ENCODE data around the gene GPER1. TPM values are rescaled to one million over a fixed set of nuclear protein-coding genes. Genes with fewer than 3 reads are reported as not detected.

Gene GPER1
- 1 to 10 TPM; 4.2 to 8.9 (median 6.0) TPM for total RNA-seq

GRCh38 chr7:1087952-1088920 lies at the start of gene GPER1:
Gene GPER1 (plus strand): TSS chr7:1088113. CDS start chr7:1091729, 3,616 bp downstream.
- no peak for TF ChIP-seq CTCF (IDR thresholded peaks at IDR 0.05; ENCODE audit: low read depth)

GRCh38 chr7:1040790-1041189 lies 47.1 kb upstream of the GPER1 start:
- no peak for TF ChIP-seq CTCF (IDR thresholded peaks at IDR 0.05; ENCODE audit: low read depth)

- no peak for TF ChIP-seq CTCF (IDR thresholded peaks at IDR 0.05; ENCODE audit: low read depth)
These were observed 46.1 kb upstream of the GPER1 start for GRCh38 chr7:1041551-1042491.

GRCh38 chr7:1042492-1042833 lies 45.5 kb upstream of the GPER1 start:
- TF ChIP-seq CTCF (IDR thresholded peaks at IDR 0.05; ENCODE audit: low read depth) = no peak

GRCh38 chr7:1043552-1044188 lies 44.2 kb upstream of the GPER1 start:
- TF ChIP-seq CTCF (IDR thresholded peaks at IDR 0.05; ENCODE audit: low read depth) = no peak

- no peak for TF ChIP-seq CTCF (IDR thresholded peaks at IDR 0.05; ENCODE audit: low read depth)
These were observed 43.5 kb upstream of the GPER1 start, which contains the start of gene GPR146 for GRCh38 chr7:1044189-1045068. Gene GPR146 (plus strand): TSS chr7:1044546. CDS start chr7:1057516, 12,970 bp downstream.
